HL-60 (cell line): ENCODE data around the gene CCDC85C.

Experiments used
- GABPA ChIP-seq: IDR thresholded peaks from 2 replicates; pipeline ENCODE4 v1.6.1; 2012; ENCODE audit warnings: low read depth
- POLR2AphosphoS5 ChIP-seq: IDR thresholded peaks from 2 replicates; pipeline ENCODE4 v1.6.1; 2012; ENCODE audit warnings: low read depth
- TF ChIP-seq, protein P1 (sequence below): IDR thresholded peaks from one replicate; pipeline ENCODE4 v1.5.1; 2011; ENCODE audit warnings: low read length, control low read depth, inconsistent platforms; ENCODE audit not compliant: insufficient read depth
- TF ChIP-seq, protein P2 (sequence below): IDR thresholded peaks from 2 replicates; pipeline ENCODE4 v1.6.1; 2012; ENCODE audit warnings: low read depth; ENCODE audit not compliant: insufficient replicate concordance

DNA sequence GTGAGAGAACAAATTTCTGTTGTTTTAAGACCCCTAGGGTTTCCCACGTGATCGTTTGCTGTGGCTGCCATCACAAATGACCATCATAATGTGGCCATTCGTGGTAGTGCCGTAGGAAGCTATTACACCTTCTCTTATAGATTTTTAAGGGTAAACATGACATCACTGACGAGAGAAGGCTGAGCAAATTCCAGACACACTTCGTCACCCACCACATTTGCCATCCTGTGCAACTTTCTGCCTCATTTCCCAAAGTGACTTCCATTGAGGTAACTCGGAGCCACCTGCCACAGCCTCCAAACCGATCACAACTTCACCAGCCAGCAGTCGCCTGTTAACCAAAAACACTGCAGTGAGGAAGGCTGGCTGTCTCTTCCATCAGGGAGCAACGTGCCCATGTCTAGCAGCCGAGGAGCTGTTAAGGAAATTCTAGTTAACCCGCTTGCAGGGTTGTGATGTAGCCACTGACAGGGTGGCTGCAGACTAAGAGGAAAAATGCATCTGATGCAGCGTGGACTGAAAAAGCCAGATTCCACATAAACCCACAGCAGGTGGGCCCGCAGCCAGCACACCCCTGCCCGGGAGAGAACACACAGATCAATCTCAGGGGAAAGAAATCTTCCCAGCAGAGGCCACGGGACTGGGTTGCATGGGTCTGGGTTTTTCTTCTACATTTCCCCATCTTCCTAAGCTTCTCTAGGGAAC, 44.6 kb downstream of the CCDC85C start:
- TF ChIP-seq, protein P1, sequence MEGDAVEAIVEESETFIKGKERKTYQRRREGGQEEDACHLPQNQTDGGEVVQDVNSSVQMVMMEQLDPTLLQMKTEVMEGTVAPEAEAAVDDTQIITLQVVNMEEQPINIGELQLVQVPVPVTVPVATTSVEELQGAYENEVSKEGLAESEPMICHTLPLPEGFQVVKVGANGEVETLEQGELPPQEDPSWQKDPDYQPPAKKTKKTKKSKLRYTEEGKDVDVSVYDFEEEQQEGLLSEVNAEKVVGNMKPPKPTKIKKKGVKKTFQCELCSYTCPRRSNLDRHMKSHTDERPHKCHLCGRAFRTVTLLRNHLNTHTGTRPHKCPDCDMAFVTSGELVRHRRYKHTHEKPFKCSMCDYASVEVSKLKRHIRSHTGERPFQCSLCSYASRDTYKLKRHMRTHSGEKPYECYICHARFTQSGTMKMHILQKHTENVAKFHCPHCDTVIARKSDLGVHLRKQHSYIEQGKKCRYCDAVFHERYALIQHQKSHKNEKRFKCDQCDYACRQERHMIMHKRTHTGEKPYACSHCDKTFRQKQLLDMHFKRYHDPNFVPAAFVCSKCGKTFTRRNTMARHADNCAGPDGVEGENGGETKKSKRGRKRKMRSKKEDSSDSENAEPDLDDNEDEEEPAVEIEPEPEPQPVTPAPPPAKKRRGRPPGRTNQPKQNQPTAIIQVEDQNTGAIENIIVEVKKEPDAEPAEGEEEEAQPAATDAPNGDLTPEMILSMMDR = no peak
- TF ChIP-seq, protein P2, sequence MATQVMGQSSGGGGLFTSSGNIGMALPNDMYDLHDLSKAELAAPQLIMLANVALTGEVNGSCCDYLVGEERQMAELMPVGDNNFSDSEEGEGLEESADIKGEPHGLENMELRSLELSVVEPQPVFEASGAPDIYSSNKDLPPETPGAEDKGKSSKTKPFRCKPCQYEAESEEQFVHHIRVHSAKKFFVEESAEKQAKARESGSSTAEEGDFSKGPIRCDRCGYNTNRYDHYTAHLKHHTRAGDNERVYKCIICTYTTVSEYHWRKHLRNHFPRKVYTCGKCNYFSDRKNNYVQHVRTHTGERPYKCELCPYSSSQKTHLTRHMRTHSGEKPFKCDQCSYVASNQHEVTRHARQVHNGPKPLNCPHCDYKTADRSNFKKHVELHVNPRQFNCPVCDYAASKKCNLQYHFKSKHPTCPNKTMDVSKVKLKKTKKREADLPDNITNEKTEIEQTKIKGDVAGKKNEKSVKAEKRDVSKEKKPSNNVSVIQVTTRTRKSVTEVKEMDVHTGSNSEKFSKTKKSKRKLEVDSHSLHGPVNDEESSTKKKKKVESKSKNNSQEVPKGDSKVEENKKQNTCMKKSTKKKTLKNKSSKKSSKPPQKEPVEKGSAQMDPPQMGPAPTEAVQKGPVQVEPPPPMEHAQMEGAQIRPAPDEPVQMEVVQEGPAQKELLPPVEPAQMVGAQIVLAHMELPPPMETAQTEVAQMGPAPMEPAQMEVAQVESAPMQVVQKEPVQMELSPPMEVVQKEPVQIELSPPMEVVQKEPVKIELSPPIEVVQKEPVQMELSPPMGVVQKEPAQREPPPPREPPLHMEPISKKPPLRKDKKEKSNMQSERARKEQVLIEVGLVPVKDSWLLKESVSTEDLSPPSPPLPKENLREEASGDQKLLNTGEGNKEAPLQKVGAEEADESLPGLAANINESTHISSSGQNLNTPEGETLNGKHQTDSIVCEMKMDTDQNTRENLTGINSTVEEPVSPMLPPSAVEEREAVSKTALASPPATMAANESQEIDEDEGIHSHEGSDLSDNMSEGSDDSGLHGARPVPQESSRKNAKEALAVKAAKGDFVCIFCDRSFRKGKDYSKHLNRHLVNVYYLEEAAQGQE = no peak
- TF ChIP-seq POLR2AphosphoS5 = no peak
- no peak for TF ChIP-seq GABPA
